NCI-H2196 (cell line): Measurements from ENCODE around the gene CNKSR3.
"Not testable (repeated sequence)": the region's sequence is repeated elsewhere in the genome, so short reads cannot be mapped to it uniquely, and the experiment has no call there.

Source experiments
- DNase-seq: peaks from one replicate; lab custom pipeline; 2025; ENCODE audit not compliant: unreplicated experiment; lab: John Stamatoyannopoulos, UW

The CNKSR3 gene

DNA sequence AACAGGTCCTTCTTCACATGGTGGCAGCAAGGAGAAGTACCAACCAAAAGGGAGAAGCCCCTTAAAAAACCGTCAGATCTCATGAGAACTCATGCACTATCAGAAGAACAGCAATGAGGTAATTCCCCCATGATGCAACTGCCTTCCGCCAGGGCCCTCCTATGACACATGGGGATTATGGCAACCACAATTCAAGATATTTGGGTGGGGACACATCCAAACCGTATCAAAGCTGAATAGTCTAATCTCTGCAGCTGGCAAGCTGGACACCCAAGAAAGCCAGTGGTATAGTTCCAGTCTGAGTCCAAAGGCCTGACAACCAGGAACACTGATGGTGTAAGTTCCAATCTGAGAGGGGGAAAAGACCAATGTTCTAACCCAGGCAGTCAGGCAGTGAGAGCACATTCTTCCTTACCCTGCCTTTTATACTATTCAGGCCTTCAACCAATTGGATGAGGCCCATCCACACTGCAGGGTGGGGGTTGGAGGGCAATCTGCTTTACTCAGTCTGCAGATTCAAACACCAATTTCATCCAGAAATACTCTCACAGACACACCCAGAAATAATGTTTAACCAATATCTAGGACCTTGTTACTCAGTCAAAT, 17.9 kb upstream of the CNKSR3 start:
- DNase-seq = no peak

DNA sequence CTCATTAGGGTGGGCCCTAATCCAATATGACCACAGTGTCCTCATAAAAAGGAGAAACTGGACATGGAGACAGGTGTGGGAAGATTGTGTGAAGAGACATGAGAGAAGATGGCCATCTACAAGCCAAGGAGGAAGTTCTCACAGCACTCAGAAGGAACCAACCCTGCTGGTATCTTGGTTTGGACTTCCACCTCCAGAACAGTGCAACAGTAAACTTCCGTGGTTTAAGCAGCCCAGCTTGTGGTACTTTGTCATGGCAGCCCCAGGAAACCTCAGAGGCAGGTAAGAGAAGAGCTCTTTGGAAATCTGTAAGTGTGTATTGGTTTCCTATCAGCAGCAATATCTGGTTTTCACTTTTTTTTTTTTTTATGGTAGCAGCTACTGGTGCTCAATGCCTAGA, 16.5 kb upstream of the CNKSR3 start:
- DNase-seq = no peak

DNA sequence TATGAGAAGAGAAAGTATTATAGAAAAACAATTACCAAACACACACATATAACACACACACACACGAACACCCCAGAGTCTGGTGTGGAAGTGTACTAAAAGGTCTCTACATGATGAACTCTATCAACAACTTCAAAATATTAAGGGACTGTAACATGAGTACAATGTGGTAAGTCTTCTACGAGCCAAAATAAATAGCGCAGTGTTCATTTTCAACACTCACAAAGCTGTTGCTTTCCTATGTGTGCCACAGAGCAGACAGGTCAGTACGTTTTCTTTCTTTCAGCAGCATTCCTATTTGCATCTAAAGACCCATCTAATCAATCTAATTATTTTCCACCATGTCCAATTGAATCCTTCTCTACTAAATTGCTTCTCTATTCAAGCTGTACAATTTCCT, 12.1 kb upstream of the CNKSR3 start:
- DNase-seq = peak; percentile 42

DNA sequence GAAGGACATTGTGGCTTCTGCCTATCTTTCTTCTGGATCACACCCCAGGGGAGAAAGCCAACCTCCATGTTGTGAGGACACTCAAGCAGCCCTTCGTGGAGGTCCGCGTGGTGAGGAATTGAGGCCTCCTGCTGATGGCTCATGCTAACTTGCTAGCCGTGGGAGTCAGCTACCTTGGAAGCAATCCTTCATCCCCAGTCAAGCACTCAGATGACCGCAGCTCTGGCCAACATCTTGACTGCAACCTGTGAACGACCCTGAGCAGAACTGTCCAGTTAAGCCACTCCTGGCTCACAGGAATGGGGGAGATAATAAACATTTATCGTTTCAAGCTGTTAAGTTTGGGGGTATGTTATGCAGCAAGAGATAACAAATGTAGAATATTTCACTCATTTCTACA, 10.9 kb upstream of the CNKSR3 start:
- DNase-seq = no peak

DNA sequence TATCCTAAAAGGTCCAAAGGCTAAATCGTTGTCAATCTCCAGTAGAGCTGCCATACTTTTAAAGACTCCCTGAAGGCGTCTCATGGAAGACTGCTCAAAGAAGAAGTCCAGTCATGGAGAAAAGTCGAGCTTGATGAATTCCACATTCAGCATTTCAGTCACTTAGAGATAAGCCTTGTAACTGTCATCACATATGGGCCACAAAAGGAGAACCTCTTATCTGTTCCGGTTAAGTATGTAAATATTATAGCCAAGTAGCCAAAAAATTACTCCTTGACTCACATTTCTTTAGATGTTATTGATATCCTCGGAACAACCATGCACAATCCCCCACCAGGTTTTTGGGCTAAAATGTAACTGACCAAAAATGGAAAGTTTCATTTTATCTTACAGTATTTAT, 9.8 kb upstream of the CNKSR3 start:
- no peak for DNase-seq

DNA sequence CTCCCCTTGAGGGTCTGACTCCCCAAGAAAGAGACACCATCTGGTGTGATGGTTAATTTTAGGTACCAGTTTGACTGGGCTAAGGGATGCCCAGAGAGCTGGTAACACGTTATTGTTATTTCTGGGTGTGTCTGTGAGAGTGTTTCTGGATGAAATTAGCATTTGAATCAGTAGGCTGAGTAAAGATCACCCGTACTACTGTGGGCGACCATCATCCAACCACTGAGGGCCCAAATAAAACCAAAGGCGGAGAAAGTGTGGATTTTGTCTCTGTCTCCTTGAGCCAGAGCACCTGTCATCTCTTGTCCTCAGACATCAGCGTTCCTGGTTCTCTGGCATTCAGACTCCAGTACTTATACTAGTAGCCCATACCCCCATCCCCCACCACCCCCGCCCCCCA, 7.9 kb upstream of the CNKSR3 start:
- no peak for DNase-seq

DNA sequence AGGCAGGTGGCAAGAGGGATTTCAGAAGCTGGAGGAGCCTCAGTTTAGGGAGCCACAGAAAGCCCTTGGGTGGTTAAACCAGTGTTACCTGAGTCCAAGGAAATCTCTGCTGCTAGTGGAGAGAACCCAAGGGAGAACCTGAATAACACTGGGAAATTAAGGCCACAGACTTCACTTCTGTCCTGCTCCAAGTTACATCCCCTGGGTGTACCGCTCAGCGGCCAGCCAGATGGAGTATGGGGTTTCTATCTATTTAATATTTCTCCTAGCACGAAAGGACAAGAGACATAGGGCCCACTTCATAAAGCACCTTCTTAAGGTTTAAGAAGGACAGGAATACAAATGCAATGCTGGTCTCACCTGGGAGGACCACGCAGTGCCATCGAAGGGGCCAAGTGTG, 5.8 kb upstream of the CNKSR3 start:
- DNase-seq = no peak

DNA sequence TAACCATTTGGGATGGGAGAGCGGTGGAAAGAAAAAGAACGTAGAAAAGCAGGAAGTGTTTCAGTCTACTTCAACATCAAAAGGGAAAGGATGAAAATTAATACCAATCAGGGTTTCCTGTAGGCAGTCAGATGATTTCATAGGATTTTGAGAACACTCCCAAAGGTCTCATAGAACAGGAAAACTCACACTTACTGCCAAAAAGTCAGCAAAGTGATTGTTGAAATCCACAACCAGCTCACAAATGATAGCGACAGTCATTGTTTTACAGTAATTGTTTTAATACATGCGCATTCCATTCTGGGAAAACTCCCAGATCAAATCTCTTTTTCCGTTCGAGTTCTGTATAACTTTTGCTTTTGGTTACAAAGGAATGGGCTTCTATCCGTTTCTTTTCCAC, 5.3 kb upstream of the CNKSR3 start:
- DNase-seq = no peak

DNA sequence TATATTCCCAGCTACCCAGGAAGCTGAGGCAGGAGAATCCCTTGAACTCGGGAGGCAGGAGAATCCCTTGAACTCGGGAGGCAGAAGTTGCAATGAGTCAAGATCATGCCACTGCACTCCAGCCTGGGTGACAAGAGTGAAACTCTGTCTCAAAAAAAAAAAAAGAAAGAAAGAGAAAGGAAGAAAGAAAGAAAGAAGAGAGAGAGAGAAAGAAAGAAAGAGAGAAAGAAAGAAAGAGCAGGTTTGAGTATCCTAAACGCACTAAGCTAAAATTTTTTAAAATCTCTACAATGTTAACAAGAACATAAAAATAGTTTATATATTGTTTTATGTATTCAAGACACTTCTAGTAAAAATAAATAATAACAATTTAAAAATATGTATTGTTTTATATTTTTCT, 4.6 kb upstream of the CNKSR3 start:
- not testable (repeated sequence) for DNase-seq

DNA sequence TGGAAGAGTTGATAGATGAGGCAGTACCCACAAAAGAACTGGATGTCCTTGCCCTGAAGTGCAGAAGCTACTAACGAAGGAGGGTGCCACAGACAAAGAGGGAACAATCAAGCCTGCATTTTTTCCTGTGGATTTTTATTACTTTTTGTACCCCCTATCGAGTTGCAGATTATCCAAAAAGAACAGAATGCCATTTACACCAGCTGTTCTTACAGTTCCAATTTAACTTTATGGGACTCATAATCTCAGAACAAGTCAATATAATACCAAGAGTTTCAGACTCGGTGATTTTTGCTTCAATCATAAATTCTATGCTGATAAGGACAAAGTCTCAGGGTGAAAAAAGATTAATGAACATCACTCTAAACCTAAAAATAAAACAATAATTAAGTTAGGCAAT, 4.0 kb upstream of the CNKSR3 start:
- DNase-seq = no peak

DNA sequence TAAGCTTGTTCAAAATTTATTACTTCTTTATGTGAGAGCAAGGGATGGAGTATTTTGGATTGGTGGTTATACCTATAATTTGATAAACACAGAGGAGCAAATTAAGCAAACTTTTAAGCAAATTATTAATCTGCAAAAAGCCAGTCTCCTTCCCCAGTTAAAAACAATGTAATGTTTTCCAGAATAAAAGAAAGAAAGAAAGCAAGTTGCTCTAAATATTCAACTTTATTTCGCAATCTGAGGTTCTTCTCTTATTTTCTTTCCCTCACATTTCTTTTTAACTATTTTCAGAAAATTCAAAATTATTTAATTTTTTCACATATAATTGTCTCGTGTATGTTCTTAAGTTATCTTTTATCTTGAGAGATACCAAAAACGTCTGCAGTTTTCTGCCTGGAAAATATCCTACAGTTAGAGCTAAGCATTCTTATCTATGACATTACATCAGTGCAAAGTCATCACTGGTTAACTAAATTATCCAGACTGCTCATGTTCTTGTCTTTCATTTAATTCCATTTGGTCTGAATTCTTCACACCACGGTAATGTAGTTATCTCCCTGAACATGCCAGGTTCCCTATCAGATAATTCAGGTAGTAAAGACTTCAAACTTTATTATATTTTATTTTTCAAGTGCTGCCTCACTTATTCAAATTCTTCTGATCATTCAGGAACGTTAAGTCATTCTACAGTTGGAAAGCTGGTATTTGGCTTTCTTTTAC, 3.3 kb upstream of the CNKSR3 start:
- DNase-seq = no peak

DNA sequence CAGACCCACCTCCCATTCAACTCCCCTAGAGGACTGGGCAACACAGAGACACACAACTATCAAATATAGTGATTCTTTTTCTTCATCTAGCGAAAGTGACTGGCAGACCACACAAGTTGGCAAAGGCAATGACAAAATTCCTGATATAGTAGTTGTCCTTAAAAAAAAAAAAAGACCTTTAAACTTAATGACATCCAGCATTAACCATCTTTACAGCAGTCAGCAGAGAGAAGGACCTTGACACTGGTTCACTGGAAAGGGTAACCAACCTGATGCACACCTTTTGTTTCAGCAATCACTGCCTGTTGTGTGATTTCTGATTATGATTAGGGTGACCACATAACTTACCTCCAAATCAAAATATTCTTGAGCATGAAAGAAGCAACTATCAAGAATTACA, 1.7 kb upstream of the CNKSR3 start:
- DNase-seq = no peak

DNA sequence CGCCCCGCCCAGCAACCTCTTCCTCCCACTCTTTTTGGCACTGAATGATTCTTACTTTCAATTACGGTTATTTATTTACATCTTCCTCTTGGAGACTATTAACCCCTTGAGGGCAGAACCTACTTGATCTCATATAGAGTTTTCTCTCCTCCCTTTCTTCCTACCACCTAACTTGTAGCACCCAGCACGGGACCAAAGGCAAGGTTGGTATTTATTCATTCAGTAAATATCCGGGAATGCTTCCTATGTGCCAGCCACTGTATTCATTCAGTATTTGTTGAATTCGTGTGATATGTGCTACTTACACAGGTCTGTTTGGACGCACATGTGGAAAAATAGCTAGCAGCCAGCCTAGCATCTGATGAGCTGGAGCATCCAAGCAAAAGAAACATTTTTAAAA, 1.3 kb upstream of the CNKSR3 start:
- DNase-seq = peak; percentile 56

DNA sequence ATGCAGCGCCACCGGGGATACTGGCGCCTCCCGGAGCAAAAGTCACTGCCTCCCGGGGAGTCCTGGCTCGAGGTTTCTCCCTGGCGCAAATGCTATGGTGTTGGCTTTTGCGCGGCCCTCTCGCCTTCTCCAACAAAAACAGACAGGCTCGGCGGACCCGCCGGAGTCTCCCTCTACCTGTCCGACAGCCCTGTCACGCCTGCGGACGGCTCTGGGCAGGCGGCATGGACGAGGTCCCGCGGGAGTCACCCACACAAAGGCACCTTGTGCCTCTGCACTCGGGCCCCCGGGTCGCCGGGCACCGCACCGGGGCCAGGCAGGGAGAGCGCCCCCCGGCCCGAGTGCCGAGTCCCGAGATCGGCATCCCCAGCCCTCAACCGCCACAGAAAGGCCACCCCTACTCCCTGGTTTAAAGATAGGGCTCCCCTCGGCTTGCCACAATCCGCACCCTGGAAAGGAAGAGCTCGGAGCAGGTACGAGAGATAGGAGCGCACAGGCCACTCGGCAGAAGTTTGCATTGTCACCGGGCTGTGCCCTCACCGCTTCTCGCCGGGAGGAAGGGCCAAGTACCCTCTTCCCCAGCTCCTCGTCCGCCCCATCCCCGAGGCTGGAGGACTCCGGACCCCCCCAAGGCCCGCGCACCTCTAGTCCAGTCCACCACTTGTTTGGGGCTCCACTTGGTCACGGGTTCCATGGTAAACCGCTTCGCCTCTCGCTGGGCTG, 903 bp downstream of the CNKSR3 start:
- no peak for DNase-seq

DNA sequence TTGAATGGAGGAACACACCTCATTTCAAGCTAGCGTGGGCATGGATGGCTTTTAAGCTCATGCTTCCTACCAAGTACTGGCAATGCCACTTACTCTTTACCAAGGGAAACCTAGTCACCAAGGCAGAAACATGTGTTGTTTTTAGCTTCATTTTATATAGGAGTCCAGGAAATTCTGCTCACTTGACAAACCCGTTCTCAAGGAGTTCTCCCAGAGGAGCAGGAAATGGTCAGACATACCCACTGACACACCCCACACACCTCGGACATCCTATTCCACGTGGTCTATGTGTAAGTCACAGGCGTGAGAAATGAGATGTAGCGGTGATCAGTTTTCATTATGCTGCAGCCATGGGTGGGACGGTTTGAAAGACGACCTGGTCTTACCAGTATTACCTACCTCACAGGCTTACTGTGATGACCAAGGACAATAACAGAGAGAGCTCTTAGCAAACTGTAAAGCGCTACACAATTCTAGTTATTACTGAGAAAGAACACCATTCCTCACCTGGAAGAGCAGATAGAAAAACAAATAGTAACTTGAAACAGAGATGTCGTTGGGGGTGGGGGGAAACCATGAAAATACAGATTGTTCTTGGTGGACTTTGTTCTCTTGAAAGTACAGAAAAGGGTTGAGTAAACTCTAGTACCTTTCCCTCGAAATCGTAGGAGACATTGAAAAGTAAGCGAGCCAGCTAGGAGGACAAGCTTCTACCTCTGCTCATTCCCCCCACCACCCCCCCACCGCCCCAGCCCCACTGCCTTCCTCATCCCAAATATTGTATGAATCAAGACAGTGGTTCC, 1.7 kb downstream of the CNKSR3 start:
- no peak for DNase-seq

DNA sequence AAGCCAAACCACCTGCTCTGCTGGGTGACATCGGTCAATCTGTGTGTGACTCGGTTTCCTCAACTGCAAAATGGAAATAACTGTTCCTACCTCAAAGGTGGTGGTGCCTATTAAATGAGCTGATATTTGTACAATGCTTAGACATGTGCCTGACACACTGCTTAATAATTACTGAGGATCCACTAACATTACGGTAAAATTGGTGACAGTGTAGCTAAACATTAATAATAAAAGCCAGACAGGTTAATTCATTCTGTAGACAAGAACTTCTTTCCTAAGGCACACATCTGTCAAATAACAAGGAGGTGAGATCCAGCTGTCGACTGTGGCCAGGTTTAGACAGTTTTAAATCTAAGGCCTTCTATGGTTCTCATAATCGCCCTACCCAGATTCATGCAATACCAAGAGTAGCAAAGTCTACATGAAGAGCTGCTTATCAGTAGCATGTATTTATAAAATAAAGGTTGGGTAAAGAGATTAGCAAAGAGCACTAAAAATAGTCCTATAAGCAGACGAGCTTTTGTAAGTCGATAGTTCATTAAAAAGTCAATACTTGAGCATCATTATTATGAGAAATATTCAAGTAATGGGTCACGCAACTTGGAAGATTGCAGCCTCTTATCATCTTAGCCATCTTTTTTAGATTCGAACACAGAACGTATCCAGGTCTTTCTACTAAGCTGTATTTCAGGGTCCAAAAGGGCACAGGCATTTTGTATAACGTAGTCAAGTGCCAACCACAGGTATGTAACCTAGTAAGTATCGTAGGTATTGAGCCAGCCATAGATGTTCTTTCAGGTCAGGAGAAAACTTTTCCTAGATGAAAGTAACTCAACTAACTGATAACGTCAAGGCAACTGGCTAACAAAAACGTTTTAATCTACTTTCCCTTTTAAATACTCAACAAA, 3.2 kb downstream of the CNKSR3 start:
- no peak for DNase-seq

DNA sequence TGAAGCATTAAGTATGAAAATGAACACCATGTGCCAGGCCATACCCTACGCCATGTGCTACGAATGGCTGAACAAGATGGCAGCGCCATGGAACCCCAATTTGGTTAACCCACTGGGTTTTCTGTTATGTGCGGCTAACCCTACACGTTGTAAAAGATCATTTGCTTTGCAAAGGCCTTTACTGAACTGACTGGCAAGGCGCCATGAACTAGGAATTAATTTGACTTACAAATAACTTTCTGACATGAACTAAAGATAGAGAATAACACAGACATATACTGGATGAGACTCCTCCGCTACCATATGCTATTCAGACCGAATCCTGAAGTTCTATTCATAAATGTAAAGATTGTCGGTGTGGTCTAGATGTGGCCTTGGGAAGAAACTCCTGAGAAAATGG, 3.9 kb downstream of the CNKSR3 start:
- DNase-seq = no peak

DNA sequence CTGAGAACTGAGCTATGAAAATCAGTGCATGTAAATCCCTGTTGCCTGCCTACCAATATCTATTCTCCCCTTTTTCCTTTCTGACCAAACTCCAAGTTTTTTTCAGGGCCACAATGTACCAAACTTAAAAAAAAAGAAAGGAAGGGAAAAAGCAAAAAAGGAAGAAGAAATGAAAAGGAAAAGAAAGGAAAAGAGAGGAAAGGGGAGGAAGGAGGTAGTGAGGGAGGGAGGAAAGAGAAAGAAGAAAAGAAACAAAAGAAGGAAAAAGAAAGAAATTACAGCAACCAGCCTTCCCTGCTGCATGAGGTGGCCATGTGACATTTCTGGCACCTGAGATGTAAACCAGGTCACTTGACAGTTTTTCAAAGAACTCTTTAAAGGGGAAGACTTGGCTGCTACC, 4.4 kb downstream of the CNKSR3 start:
- no peak for DNase-seq

DNA sequence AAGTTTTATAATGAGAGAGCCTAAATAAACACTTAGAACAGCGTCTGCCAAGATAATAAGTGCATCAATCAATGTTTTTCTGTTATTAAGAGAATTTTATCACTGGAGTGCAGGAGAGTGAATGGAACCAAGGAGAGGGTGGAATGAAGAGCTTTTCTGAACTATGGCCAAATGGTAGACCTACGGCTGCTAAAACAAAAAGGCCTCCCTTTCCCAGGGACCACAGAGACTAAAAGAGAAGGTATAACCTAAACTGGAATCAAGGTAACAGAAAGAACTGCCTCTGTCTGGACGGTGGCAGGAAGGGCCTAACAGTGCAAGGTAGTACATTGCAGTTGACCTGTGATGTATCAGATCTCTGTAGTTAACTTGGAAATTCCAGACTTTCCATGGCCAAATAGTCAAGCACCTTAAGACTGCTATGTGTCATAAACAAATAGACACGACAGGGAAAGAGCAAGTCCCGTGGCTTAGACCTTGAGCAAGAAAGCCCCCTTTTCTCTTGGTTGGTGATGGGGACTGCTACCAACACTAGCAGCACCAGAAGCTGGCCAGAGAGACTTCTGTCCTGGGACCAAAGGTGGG, 5.5 kb downstream of the CNKSR3 start:
- DNase-seq = no peak

DNA sequence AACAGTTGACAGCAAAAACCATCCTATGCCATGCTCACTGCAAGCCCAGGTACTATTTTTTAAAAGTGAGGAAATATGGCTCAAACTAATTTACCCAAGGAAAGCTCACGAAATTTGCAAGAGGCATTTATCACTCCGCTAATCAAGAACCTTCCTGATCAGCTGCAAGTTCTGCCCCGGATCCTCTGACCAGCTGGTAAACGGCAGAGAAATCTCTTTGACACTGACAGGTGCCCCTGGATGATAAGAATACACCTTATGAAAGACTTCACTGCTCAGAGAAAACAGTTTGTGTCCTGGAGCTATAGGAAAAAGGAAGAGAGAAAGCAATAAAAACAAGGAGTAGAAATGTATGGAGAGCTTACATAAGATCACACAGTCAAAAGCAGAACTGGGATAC, 6.4 kb downstream of the CNKSR3 start:
- no peak for DNase-seq
